ENCODE data around the gene SLC15A1.

Gene SLC15A1

DNA sequence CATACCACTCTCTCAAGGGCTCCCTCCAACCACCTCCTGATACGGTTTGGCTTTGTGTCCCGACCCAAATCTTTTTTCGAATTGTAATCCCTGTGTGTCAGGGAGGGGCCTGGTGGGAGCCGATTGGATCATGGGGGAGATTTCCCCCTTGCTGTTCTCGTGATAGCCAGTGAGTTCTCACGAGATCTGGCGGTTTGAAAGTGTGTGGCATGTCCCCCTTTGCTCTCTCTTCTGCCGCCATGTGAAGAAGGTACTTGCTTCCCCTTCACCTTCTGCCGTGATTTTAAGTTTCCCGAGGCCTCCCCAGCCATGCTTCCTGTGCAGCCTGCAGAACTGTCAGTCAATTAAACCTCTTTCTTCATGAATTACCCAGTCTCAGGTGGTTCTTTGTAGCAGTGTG is 34.7 kb upstream of the SLC15A1 start:
- no peak overlapping the region for H3K4me3 ChIP-seq
- no peaks in the 10 kb centered on the region for H3K27me3 ChIP-seq (ENCODE audit: low read depth)
- H3K36me3 ChIP-seq (replicated peaks) = no peaks in the 10 kb centered on the region
- H3K4me1 ChIP-seq = no peaks in the 10 kb centered on the region
- DNase-seq (ENCODE audit: low spot score in 2 of 2) = no peak
- no peaks in the 10 kb centered on the region for H3K9me3 ChIP-seq
- in situ Hi-C loops (cut with MboI; ENCODE audit: low sequenced_read_pairs) = no loop called here

DNA sequence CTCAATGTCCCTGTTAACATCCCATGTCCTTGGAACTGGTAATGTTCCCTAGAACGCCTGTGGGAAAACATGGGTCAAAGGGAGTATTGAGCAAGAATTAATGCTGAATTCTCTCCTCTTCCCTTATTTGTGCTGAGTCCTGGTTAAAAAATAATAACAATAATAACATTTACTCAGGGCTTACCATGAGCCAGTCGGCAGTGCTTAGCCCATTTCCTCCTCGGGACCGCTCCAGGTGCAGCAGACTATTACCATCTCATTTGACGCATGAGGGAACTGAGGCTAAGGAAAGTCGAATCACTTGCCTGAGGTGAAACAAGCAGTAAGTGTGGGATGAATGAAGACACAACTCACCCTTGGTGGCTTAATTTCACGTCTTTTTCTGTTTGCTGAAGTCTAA is 33.6 kb upstream of the SLC15A1 start:
- Histone ChIP-seq H3K9me3 (no peaks in the 10 kb centered on the region), H3K36me3 (replicated peaks) (no peaks in the 10 kb centered on the region), H3K4me1 (no peaks in the 10 kb centered on the region), H3K4me3 (no peak overlapping the region), H3K27me3 (ENCODE audit: low read depth) (no peaks in the 10 kb centered on the region)
- DNase-seq (ENCODE audit: low spot score in 2 of 2) = no peak
- in situ Hi-C loops (cut with MboI; ENCODE audit: low sequenced_read_pairs) = no loop called here

DNA sequence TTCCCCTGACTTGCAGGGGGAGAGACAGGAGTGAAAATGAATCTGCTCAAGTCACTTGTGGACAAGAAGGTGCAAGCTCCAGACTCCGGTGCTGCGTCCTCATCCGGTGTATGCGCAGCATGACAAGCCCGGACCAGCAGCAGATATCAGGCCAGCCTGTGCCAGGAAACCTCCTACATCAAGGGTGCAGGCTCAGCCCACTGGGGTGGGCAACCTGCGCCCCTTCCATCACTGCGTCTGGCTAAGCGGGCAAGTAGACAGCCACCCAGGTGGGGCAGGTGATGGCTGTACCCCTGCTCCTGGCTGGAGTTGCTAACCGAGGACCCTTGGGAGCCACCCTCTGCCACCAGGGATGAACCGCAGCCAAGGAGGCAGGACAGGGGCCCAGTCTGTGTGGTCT is 32.9 kb upstream of the SLC15A1 start:
- DNase-seq (ENCODE audit: low spot score in 2 of 2) = no peak
- Histone ChIP-seq H3K9me3 (no peaks in the 10 kb centered on the region), H3K4me3 (no peak overlapping the region), H3K4me1 (no peaks in the 10 kb centered on the region), H3K27me3 (ENCODE audit: low read depth) (no peaks in the 10 kb centered on the region), H3K36me3 (replicated peaks) (no peaks in the 10 kb centered on the region)
- in situ Hi-C loops (cut with MboI; ENCODE audit: low sequenced_read_pairs) = no loop called here

DNA sequence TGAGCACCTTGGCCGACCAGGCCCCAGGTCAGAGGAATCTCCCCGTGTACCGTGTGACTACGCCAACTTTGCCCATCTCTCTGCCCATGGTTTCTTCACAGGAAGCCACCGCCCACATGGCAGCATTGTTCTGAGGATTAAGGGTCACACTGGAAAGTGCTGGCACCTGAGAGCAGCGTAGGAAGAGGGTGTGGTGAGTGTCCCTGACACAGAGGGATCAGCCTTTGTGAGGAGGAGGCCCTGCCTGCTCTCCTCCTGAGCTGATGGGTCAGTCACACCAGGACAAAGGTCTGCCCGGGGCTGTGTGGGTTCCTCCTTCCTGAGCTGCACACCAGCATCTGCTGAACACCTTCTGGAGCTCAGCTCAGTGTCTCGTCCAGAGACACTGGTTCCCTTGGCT is 32.2 kb upstream of the SLC15A1 start:
- H3K36me3 ChIP-seq (replicated peaks) = no peaks in the 10 kb centered on the region
- no peaks in the 10 kb centered on the region for H3K4me1 ChIP-seq
- H3K4me3 ChIP-seq = no peak overlapping the region
- DNase-seq (ENCODE audit: low spot score in 2 of 2) = no peak
- in situ Hi-C loops (cut with MboI; ENCODE audit: low sequenced_read_pairs) = no loop called here
- H3K27me3 ChIP-seq (ENCODE audit: low read depth) = no peaks in the 10 kb centered on the region
- no peaks in the 10 kb centered on the region for H3K9me3 ChIP-seq

DNA sequence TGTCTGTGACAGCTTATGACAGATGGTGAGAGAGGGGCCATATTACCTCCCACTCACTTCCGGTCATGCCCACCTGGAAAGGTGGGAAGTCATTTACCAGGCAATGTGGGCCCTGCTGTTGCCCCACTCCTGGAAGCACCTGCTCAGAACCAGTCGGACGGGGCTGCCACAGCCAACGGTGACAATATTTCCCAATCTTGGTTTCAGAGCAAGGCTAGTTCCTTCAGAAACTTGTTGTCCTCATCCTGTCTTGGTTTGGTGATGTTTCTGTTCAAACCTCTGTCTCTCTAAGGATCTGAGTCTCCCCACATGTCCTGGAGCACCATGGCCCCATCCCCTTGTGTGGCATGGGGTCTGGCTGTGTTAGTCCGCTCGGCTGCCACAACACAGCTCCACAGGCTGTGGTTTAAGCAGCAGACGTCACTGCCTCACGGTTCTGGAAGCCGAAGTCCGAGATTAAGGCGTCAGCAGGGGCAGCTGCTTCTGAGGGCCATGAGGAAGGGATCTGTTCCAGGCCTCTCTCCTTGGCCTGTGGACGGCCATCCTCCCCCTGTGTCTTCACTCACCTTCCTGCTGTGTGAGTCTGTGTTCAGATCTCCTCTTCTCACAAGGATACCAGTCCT is 31.5 kb upstream of the SLC15A1 start:
- no peaks in the 10 kb centered on the region for H3K27me3 ChIP-seq (ENCODE audit: low read depth)
- H3K4me1 ChIP-seq = no peaks in the 10 kb centered on the region
- no peaks in the 10 kb centered on the region for H3K36me3 ChIP-seq (replicated peaks)
- no peaks in the 10 kb centered on the region for H3K9me3 ChIP-seq
- no peak for DNase-seq (ENCODE audit: low spot score in 2 of 2)
- in situ Hi-C loops (cut with MboI; ENCODE audit: low sequenced_read_pairs) = no loop called here
- no peak overlapping the region for H3K4me3 ChIP-seq

DNA sequence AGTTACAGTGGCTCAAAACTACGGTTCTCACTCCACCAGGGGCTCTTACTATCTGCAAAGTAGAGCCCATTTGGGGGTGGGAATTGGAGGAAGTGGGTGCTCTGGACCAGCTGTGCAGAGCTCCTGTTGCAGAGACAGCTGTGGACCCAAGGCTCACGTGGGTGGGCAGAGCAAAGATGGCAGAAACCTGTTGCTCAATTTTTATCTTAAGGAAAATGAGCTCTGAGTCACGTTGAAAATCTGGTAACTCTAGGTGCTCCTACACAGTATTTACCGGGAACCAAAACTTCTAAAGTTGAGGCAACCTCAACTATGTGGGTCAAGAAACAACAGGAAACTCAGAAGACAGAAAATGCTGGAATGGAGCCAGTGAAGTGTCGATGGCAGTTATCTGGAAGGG is 30.2 kb upstream of the SLC15A1 start:
- Histone ChIP-seq H3K4me3 (no peak overlapping the region), H3K9me3 (no peaks in the 10 kb centered on the region), H3K36me3 (replicated peaks) (no peaks in the 10 kb centered on the region), H3K27me3 (ENCODE audit: low read depth) (no peaks in the 10 kb centered on the region), H3K4me1 (no peaks in the 10 kb centered on the region)
- no peak for DNase-seq (ENCODE audit: low spot score in 2 of 2)
- in situ Hi-C loops (cut with MboI; ENCODE audit: low sequenced_read_pairs) = no loop called here

DNA sequence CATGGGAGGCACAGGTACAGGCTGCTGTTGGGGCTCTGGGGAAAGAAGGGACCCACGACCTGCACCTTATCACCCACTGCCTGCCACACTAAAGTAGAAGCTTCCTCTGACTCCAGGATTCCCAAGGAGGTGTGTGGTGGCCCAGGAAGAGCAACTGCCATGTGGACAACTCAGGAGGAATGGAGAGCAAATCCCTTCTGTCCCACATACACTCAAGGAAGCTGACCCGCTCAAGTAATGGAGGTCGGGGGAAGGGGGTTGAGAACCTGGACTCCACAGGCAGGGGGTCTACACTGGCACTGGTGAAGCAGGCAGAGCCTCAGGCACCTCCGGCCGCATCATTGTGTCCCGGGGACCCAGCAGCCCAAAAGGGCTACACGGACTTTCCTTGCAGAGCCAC is 29.4 kb upstream of the SLC15A1 start:
- in situ Hi-C loops (cut with MboI; ENCODE audit: low sequenced_read_pairs) = no loop called here
- Histone ChIP-seq H3K36me3 (replicated peaks) (no peaks in the 10 kb centered on the region), H3K9me3 (no peaks in the 10 kb centered on the region), H3K4me3 (no peak overlapping the region), H3K4me1 (0 out of 2 replicates have a peak, but pooled peaks cover under 1% of the 10 kb centered on the region), H3K27me3 (ENCODE audit: low read depth) (no peaks in the 10 kb centered on the region)
- DNase-seq (ENCODE audit: low spot score in 2 of 2) = no peak

DNA sequence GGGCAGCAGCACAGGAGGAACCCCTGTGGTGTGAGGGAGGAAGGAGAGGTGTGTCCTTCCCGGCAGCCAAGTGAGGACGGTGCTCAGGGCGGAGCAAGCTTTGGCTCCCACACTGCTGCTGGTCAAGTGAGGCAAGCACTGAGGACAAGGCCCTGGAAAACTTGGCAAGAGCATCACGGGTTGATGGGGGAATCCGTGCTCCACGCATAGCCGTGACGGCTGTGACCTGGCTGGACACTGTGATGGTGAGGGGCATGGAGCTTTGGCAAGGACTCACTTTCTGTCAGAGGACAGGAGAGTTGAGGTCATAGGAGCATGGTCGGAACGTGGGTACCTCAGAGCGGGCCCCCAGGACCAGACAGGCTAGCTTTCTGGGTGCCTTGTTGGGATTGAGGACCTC is 29.0 kb upstream of the SLC15A1 start:
- in situ Hi-C loops (cut with MboI; ENCODE audit: low sequenced_read_pairs) = no loop called here
- DNase-seq (ENCODE audit: low spot score in 2 of 2) = no peak
- 0 out of 2 replicates have a peak, but pooled peaks cover 3% of the 10 kb centered on the region for H3K4me1 ChIP-seq
- H3K4me3 ChIP-seq = no peak overlapping the region
- H3K9me3 ChIP-seq = no peaks in the 10 kb centered on the region
- no peaks in the 10 kb centered on the region for H3K27me3 ChIP-seq (ENCODE audit: low read depth)
- H3K36me3 ChIP-seq (replicated peaks) = no peaks in the 10 kb centered on the region

DNA sequence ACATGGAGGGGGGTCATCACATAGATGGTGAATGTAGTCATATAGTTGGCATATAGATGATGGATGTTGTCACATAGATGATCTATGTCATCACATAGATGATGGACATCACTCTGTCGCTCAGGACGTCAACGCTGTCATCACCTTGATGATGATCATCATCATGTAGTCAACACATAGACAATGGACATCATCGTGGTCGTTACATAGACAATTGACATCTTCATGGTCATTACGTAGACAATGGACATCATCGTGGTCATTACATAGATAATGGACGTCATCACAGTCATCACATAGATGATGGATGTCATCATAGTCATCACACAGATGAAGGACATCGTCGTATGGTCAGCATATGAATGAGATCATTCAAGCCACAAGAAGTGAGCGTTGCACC is 28.6 kb upstream of the SLC15A1 start:
- Histone ChIP-seq H3K27me3 (ENCODE audit: low read depth) (no peaks in the 10 kb centered on the region), H3K4me1 (0 out of 2 replicates have a peak, but pooled peaks cover 3% of the 10 kb centered on the region), H3K36me3 (replicated peaks) (no peaks in the 10 kb centered on the region), H3K4me3 (no peak overlapping the region), H3K9me3 (no peaks in the 10 kb centered on the region)
- in situ Hi-C loops (cut with MboI; ENCODE audit: low sequenced_read_pairs) = no loop called here
- DNase-seq (ENCODE audit: low spot score in 2 of 2) = no peak

DNA sequence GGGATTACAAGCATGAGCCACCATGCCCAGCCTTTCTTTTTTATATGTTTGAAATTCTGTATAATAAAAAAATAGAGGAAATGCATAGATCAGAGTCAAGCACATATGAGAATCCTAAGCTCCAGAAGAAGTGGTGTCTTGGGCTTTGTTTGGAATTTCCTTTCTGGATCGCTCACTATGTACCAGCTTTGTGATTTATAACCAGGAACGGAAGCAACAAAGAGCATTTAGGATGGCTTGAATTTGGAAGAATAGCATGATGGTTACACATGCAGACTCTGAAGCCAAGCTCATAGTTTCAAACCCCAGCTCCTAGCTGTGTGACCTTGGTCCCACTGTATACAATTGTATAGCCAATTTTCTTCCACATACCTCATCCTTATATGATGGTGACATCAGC is 28.0 kb upstream of the SLC15A1 start:
- H3K4me3 ChIP-seq = no peak overlapping the region
- in situ Hi-C loops (cut with MboI; ENCODE audit: low sequenced_read_pairs) = no loop called here
- H3K36me3 ChIP-seq (replicated peaks) = no peaks in the 10 kb centered on the region
- H3K27me3 ChIP-seq (ENCODE audit: low read depth) = no peaks in the 10 kb centered on the region
- no peaks in the 10 kb centered on the region for H3K9me3 ChIP-seq
- H3K4me1 ChIP-seq = 0 out of 2 replicates have a peak, but pooled peaks cover 3% of the 10 kb centered on the region
- no peak for DNase-seq (ENCODE audit: low spot score in 2 of 2)

DNA sequence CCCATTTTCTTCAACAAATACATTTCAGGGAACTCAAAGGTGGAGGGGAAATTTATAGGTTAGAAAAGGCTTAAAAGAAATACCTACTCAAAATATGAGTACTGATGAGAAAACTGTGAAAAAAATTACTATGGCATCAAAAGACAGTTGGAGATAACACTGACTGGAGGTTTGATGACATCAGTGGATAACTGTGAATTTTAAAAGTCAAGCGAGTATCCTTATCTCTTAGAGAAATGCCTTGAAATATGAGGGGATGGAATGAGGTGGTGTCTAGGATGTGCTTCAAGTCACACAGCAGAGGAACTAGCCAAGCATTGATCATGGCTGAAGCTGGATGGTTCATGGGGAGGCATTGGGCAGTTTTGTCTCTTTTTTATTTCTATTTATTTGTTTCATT is 27.2 kb upstream of the SLC15A1 start:
- Histone ChIP-seq H3K9me3 (no peaks in the 10 kb centered on the region), H3K4me3 (no peak overlapping the region), H3K27me3 (ENCODE audit: low read depth) (no peaks in the 10 kb centered on the region), H3K36me3 (replicated peaks) (no peaks in the 10 kb centered on the region), H3K4me1 (0 out of 2 replicates have a peak, but pooled peaks cover 3% of the 10 kb centered on the region)
- DNase-seq (ENCODE audit: low spot score in 2 of 2) = no peak
- in situ Hi-C loops (cut with MboI; ENCODE audit: low sequenced_read_pairs) = no loop called here

DNA sequence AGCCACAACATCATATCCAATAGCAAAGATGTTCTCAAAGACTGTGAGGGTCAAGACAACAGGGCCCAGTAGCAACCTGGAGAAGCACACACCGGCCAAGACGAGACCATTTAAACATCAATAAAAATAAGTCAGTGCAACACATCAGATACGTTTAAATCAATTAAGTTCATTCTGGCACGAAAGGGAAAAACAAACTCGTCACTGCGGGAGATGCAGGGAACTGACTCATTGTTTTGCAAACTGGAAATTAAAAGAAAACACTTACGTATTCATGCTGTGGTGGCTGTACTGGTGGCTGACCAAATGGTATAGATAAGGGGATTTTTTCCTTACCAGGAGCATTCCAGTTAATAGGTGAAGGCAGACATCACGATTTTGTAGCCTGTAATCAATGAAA is 26.3 kb upstream of the SLC15A1 start:
- Histone ChIP-seq H3K27me3 (ENCODE audit: low read depth) (no peaks in the 10 kb centered on the region), H3K4me3 (no peak overlapping the region), H3K4me1 (0 out of 2 replicates have a peak, but pooled peaks cover 3% of the 10 kb centered on the region), H3K9me3 (no peaks in the 10 kb centered on the region), H3K36me3 (replicated peaks) (no peaks in the 10 kb centered on the region)
- in situ Hi-C loops (cut with MboI; ENCODE audit: low sequenced_read_pairs) = no loop called here
- no peak for DNase-seq (ENCODE audit: low spot score in 2 of 2)

DNA sequence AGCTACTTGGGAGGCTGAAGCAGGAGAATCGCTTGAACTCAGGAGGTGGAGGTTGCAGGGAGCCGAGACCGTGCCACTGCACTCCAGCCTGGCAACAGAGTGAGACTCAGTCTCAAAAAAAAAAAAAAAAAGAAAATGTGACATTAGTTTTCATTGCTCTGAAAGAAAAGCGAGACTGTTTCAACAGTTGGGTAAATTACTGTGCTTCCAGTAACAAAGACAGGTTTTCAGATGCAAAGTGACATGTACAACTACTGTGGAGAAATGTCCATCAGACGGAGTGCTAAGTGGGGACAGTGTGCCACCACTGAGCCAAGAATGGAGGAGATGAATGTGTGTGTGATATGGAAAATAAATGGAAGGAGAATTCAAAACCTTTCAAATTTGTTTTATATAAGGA is 24.2 kb upstream of the SLC15A1 start:
- no peaks in the 10 kb centered on the region for H3K9me3 ChIP-seq
- H3K4me1 ChIP-seq = 0 out of 2 replicates have a peak, but pooled peaks cover 3% of the 10 kb centered on the region
- H3K27me3 ChIP-seq (ENCODE audit: low read depth) = no peaks in the 10 kb centered on the region
- in situ Hi-C loops (cut with MboI; ENCODE audit: low sequenced_read_pairs) = no loop called here
- peak in 1 of 2 experiments; percentile 48 for DNase-seq (ENCODE audit: low spot score in 2 of 2)
- H3K36me3 ChIP-seq (replicated peaks) = no peaks in the 10 kb centered on the region
- no peak overlapping the region for H3K4me3 ChIP-seq

DNA sequence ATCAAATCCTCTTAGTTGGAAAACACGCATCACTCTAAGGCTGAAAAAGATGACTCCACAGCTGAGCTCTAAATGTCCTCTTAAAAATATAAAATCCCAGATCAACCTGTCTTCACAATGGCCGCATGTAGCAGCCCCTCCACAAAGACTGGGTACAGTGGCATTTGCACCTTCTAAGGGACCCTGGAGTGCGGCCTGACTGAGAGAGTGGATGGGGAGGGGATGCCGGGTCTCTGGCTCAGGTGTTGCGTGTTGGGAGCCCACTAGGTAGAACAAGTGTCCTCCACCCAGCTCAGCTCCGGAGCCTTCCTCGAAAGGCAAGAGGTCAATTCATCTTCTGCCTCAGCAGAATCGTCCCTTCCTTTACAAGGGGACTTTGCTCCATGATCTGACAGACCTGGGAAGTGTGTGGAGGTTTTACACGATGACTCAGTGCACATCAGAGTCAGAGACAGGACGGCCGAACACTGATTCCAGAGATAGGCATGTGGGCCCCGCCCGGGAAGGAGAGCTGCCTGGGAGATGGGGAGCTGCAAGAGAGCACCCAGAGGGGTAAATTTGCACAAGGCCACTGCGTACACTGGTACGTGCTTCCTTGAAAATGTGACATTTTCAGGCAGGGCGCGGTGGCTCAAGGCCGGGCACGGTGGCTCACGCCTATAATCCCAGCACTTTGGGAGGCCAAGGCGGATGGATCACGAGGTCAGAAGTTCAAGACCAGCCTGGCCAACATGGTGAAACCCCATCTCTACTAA is 23.5 kb upstream of the SLC15A1 start:
- Histone ChIP-seq H3K27me3 (ENCODE audit: low read depth) (no peaks in the 10 kb centered on the region), H3K4me3 (no peak overlapping the region), H3K9me3 (no peaks in the 10 kb centered on the region), H3K4me1 (0 out of 2 replicates have a peak, but pooled peaks cover 3% of the 10 kb centered on the region), H3K36me3 (replicated peaks) (no peaks in the 10 kb centered on the region)
- DNase-seq (ENCODE audit: low spot score in 2 of 2) = no peak
- in situ Hi-C loops (cut with MboI; ENCODE audit: low sequenced_read_pairs) = no loop called here
